HG03196 (cell line): Measurements from ENCODE around the gene HOXB9.

ENCODE experiments used
- ATAC-seq: cut with Tn5 transposase; IDR thresholded peaks from one replicate; pipeline ENCODE4 v1.9.1; 2021; ENCODE audit not compliant: unreplicated experiment

HOXB9 gene

DNA sequence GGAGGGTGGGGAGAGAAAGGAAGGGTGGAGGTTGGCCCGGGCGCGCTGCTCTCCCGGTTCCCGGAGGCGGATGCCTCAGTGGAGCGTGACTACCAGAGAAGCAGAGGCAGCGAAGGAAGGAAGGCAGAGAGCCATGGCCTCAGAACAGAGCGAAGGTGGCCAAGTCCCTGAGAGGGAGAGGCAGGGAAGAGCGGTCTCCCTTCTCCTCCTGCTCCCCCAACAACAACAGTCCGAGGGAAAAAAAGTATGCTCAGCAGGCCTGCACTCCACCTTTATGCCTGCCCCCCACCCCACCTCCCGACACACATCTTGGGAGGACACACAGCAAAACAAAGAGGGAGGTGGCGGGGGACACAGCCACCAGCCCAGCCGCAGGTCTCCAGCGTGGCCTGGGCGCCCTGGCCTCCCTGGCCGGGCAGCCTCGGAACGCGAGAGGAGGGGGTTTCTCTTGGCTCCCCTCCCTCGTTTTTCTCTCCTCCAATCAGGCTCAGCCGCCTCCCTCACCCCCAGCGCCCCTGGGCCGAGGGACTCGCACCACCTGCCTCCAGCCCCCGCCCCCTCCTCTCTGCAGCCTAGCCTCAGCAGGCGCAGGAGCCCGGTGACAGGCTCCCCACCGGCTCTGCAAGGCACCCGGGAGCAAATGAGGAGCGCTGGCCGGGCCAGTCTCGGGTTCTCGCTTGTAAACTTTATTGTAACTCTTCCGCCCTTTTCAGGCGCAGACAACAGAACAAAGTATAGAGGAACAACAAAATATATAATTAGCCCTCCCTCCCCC lies 14.3 kb downstream of the HOXB9 start:
- no peak for ATAC-seq

GRCh38 chr17:48611213-48611612 lies 14.9 kb downstream of the HOXB9 start:
- no peak for ATAC-seq

GRCh38 chr17:48610282-48611211 lies 15.6 kb downstream of the HOXB9 start, which contains the start of gene HOXB7:
TSS of gene HOXB7 (minus strand) at chr17:48611017. CDS start at chr17:48610918, 99 bp downstream.
- no peak for ATAC-seq

- no peak for ATAC-seq
Observed at GRCh38 chr17:48609759-48610281, 16.3 kb downstream of the HOXB9 start.

DNA sequence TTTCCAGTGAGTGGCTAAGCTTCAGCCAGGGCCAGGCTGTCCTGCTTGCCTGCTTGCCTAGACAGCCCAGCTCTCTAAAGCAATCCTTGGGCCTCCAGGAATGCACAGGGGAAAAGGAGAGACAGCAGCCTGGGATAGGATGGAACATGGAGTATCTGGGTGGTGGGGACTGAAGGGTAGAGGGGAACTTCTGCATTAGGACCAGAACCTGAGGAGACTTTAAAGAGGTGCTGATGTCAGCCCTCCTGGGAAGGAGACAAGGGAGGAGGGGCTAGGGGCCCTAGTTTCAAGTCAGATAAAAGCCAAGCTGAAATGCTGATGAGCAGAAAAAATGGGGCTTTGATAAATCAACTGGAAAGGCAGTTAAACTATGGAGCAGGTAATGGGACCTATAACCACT lies 17.1 kb downstream of the HOXB9 start:
- no peak for ATAC-seq

GRCh38 chr17:48608494-48608834 lies 17.7 kb downstream of the HOXB9 start:
- ATAC-seq = no peak

- ATAC-seq = no peak
Observed at GRCh38 chr17:48606892-48607614, 19.1 kb downstream of the HOXB9 start.

- ATAC-seq = no peak
Observed at GRCh38 chr17:48605991-48606891, 19.9 kb downstream of the HOXB9 start.

GRCh38 chr17:48605409-48605919 lies 20.7 kb downstream of the HOXB9 start:
- no peak for ATAC-seq

DNA sequence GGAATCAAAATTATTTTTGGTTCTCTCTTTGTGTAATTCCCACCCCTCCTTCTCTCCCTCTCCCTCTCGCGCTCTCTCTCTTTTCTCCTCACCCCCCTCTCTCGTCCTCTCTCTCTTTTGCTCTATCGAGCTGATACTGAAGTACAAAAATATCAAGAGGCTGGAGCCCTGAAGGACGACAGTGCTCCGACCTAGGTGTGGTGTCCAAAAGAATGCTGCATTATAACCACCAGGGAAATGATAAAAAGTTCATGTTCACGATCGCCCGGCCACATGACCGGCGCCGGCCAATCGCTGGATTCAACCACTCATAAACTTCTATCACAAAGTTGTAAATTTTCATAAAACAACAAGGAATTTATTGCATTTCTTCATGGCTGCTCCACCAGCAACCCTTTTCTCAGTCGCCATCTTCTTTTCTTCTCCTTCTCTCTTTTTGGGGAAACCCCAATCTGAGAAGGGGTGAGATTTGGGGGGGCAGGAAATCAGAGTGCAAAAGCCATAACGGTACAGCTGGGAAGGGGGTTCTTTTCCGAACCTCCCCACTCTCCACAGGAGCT lies 21.3 kb downstream of the HOXB9 start, which contains the start of gene HOXB6:
Gene HOXB6, minus strand, starts transcription at position 217 of the 560 bp plus-strand sequence. CDS start 6,836 bp downstream, outside the sequence.
- ATAC-seq = no peak

GRCh38 chr17:48603959-48604769 lies 22.0 kb downstream of the HOXB9 start:
- ATAC-seq = no peak

DNA sequence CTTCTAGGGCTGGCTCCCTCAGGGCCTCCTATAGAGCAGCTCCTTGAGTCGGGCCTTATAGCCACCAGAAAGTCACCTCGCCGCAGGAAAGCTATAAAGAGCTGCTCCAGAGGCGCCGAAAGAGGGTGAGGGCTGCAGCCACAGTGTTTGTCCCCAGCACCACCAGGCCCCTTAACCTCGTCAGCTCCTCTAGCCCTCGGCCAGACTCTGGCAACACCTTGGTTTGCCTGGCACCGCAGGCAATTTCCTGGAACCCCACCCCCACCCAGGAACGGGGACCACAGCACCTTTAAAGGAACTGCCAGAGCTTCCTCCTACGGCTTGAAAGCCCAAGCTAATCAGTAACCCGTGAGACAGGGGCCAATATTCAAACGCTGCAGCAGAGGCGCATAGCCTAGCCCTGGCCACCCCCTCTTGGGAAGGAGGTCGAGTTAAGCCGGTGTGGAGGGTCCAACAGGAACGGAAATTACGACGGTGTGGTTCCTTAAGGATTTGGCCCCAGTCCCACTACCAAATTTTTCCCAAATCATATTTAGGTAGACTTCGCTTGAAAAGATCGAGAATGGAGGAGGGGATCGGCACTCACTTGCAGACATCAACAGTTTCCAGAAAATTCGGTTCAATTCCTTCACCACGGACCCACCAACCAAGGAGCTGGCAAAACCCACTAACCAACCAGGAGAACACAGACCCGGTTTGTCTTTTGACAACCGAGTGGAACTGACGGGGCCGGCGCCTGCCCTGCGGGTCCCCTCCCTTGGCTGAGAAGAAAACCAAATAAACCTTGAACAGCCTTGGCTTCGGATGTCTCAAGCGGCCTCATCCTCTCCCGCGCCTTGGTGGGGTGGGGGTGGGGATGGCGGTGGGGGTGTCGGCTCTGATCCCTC lies 24.4 kb downstream of the HOXB9 start:
- ATAC-seq = no peak

- no peak for ATAC-seq
Observed at GRCh38 chr17:48601207-48601538, 25.0 kb downstream of the HOXB9 start.

- ATAC-seq = no peak
Observed at GRCh38 chr17:48600244-48601098, 25.7 kb downstream of the HOXB9 start.

DNA sequence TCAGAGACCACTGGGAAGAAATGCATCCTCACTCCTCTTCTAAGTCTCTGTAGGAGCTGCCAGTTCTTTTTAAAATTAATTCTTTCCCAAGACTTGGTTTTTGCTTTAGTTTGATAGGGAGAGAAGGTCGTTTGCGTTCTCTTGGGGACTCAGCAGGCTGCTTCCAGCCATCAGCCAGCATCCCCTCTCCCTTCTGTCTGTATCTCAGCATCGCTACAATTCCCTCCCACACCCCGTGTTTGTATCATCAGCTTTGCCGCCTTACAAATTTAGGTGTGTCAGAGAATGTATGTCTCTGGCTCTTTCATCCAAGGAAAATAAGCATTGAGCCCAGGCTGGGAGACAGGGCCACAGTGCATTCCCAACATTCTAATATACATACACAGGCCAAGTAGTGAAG lies 26.8 kb downstream of the HOXB9 start:
- ATAC-seq = no peak

DNA sequence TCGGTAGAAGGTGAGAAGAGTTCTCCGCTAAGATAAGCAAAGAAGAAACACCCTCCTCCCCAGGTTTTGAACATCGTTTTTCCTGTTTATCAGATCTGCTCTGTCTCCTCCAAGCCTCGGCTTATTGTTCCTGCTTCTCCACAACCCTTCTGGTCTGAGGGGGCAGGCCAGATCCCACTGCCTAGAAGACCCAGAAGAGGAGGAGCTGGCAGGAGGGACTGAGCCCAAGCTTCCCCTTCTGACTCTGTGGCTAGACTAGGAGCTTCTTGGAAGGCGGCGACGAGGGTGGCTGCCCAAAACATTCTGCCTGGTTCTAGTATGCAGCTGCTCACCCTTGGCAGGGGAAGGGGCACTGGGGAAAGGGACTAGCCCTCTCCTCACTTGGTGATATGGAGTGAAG lies 27.4 kb downstream of the HOXB9 start:
- ATAC-seq = no peak
